D341Med (cell line): ENCODE results near the gene MAGOHB.

Experiments
- DNase-seq: peaks from one replicate; pipeline ENCODE4 v3.0.0; 2012; ENCODE audit warnings: low spot score

Gene MAGOHB

DNA sequence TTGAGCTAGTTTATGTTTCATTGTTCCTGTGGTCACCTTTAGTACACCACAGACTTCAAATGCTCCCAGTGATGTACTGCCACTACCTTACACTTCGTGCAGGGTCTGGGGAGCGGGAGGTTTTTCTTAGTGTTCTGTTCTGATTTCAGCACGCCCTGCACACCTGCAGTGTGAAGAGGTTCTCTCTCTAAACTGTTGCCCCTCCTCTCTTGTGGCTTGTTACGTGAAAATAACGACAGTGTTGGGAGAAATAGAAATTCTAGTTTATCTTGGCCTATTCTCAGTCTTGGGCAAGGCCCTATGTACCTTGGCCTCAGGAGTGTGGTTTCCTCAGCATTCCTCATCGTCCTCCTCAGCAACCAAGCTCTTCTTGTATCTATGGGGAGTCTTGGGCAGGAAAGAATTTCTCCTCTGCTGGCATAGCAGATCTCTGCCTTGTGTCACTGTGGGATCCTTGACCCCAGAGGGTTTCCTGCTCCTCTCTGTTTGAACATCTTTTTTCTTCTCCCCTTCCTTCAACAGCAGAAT, 59.1 kb downstream of the MAGOHB start:
- no peak for DNase-seq
